ENCODE results near the gene EFS. TPM values are rescaled to one million over a fixed set of nuclear protein-coding genes. Genes with fewer than 3 reads are reported as not detected.

EFS gene
- total and polyA plus RNA-seq, 2 donors from 2014 or later = 5.5 to 5.6 TPM

GRCh38 chr14:23380197-23380914 lies 15.4 kb upstream of the EFS start:
- intact Hi-C loops (cut with DNase I) = no loop called here
- TF ChIP-seq CTCF (IDR thresholded peaks at IDR 0.05; ENCODE audit: borderline replicate concordance, extremely low read depth, insufficient read depth) = no peak
- no peak for FAIRE-seq

GRCh38 chr14:23379366-23380196 lies 14.6 kb upstream of the EFS start:
- Histone ChIP-seq H3K9me3 (ENCODE audit: control insufficient read depth in 2 of 3, insufficient read depth in 1 of 3, low read length in 3 of 3) (no peaks in the 10 kb centered on the region), H3K27me3 (ENCODE audit: control insufficient read depth, insufficient read depth, low read length) (no peaks in the 10 kb centered on the region), H3K27ac (ENCODE audit: low read depth in 2 of 2, low read length in 2 of 2) (no peak overlapping the region), H3K9ac (ENCODE audit: low read length in 3 of 3) (no peak overlapping the region), H3K4me1 (ENCODE audit: control insufficient read depth in 2 of 3, insufficient read depth in 2 of 3, low read depth in 1 of 3, low read length in 3 of 3) (no peaks in the 10 kb centered on the region), H3K36me3 (ENCODE audit: control insufficient read depth in 2 of 3, insufficient read depth in 3 of 3, low read length in 3 of 3) (no peaks in the 10 kb centered on the region), H3K4me3 (ENCODE audit: low read length in 3 of 3) (no peak overlapping the region)
- intact Hi-C loops (cut with DNase I) = no loop called here
- DNase-seq (peak in 4 of 5 donors; percentile 42 to 83 (median 54)), FAIRE-seq (no peak)
- TF ChIP-seq CTCF (IDR thresholded peaks at IDR 0.05; ENCODE audit: borderline replicate concordance, extremely low read depth, insufficient read depth) = peak; percentile 83

More at GRCh38 chr14:23380197-23380914, 15.4 kb upstream of the EFS start:
- no peaks in the 10 kb centered on the region for H3K36me3 ChIP-seq (ENCODE audit: control insufficient read depth in 2 of 3, insufficient read depth in 3 of 3, low read length in 3 of 3)
- no peak overlapping the region for H3K27ac ChIP-seq (ENCODE audit: low read depth in 2 of 2, low read length in 2 of 2)
- H3K27me3 ChIP-seq (ENCODE audit: control insufficient read depth, insufficient read depth, low read length) = no peaks in the 10 kb centered on the region
- H3K4me1 ChIP-seq (ENCODE audit: control insufficient read depth in 2 of 3, insufficient read depth in 2 of 3, low read depth in 1 of 3, low read length in 3 of 3) = no peaks in the 10 kb centered on the region
- no peaks in the 10 kb centered on the region for H3K9me3 ChIP-seq (ENCODE audit: control insufficient read depth in 2 of 3, insufficient read depth in 1 of 3, low read length in 3 of 3)
- DNase-seq = peak in 1 of 5 donors; percentile 60
- H3K4me3 ChIP-seq (ENCODE audit: low read length in 3 of 3) = no peak overlapping the region
- H3K9ac ChIP-seq (ENCODE audit: low read length in 3 of 3) = no peak overlapping the region

GRCh38 chr14:23378612-23379220 lies 13.7 kb upstream of the EFS start:
- no peak overlapping the region for H3K27ac ChIP-seq (ENCODE audit: low read depth in 2 of 2, low read length in 2 of 2)
- no peak for DNase-seq

More at GRCh38 chr14:23378612-23379220, 13.7 kb upstream of the EFS start:
- no peaks in the 10 kb centered on the region for H3K27me3 ChIP-seq (ENCODE audit: control insufficient read depth, insufficient read depth, low read length)
- no peak for FAIRE-seq
- no peak overlapping the region for H3K9ac ChIP-seq (ENCODE audit: low read length in 3 of 3)
- no peak for TF ChIP-seq CTCF (IDR thresholded peaks at IDR 0.05; ENCODE audit: borderline replicate concordance, extremely low read depth, insufficient read depth)
- H3K4me3 ChIP-seq (ENCODE audit: low read length in 3 of 3) = no peak overlapping the region
- no peaks in the 10 kb centered on the region for H3K9me3 ChIP-seq (ENCODE audit: control insufficient read depth in 2 of 3, insufficient read depth in 1 of 3, low read length in 3 of 3)
- no peaks in the 10 kb centered on the region for H3K36me3 ChIP-seq (ENCODE audit: control insufficient read depth in 2 of 3, insufficient read depth in 3 of 3, low read length in 3 of 3)
- intact Hi-C loops (cut with DNase I) = no loop called here
- H3K4me1 ChIP-seq (ENCODE audit: control insufficient read depth in 2 of 3, insufficient read depth in 2 of 3, low read depth in 1 of 3, low read length in 3 of 3) = no peaks in the 10 kb centered on the region

Measured in kidney (tissue), 14 donors.